Activated CD4-positive, CD25-positive, alpha-beta regulatory T cell (primary cell): ENCODE measurements around the gene PXN.

Source experiments
- DNase-seq, 4 experiments: peaks; one replicate each; lab custom pipeline; 2025; lab: John Stamatoyannopoulos, UW

Gene PXN

DNA sequence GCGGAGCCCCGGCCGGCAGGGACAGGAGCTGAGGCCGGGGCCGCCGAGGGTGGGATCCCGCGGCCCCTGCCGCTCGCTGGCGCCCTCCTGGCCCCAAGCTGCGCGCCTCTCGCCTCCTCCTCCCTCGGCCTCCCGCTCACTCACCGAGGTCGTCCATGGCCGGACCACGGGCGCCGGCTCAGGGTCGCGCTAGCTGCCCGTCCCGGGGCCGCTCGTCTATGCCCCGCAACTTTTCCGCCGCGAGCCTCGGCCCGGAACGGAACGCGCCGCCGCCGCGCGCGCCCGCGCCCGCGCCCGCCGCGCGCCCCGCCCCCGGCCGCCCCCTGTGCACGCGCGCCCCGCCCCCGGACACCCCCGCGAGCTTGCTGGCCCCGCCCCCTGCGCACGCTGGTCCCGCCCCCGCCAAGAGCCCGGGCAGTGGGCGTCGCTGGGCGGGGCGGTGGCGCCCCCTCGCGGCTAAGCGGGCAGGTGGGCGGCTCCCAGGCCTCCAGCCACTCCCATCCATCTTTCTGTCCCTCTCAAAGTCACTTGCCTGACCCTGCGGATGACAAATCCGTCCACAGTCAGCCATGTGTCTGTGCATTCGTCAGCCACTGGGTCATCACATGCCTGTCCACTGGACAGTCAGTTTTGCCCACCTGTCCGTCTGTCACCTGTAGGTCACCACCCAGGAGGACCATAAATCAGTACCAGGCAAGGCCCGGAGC, at the start of gene PXN:
TSS of gene PXN (minus strand) at position 258 of the 707 bp plus-strand sequence. CDS start at position 157, 101 bp downstream.
- peak; percentile 83 to 91 (median 89) for DNase-seq

DNA sequence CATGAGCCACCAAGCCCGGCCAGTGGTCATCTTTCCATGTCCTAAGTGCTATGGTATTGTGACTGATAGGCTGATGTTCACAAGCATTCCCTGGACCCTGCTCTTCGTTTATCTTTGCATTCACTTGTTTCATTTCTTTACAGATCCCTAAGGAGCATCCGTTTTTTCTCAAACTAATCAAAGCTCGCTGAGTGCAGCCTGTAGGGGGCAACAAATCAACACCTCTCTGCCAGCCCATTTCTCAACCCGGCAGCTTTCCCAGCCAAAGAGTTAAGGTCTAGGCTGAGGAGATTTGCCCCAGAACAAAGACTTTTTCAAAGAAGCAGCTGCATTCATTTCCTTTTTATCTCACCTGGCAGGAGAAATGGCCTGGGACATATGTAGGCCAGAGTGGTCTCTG, 48.7 kb upstream of the PXN start:
- no peak for DNase-seq

DNA sequence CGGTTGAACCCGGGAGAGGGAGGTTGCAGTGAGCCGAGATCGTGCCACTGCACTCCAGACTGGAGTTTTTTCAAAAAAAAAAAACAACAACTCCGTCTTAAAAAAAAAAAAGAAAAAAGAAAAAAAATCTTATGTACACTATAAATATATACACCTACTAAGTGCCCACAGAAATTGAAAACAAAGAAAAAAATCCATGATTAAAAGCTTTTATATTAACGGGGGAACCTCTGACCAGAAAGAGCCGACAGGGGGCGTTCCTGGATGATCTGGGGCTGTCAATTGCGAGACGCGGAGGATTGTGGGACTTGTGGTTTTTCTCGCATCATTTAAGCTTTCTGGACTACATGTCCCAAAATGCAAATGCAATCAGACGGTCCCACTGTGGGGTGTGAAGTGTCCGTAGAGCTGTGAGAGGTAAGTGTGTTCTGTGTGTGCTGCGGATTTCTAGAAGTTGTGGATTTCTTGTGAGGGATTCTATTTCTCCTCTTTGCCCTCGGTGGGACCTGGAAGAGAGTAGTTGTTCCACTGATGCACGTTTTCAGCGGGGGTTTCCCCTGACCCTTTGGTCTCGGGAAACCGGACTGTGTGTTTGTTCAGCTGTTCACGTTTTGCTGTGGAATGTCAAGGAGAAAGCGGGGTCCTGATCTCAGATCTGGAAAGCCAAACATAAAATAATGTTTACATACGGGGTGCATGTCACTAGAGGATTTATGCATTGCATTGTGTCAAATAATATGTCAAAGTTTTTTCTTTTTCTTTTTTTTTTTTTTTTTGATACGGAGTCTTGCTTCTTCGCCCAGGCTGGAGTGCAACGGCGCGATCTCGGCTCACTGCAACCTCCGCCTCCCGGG, 36.7 kb upstream of the PXN start, which contains the start of gene SIRT4:
TSS of gene SIRT4 (plus strand) at position 360 of the 854 bp plus-strand sequence. CDS start 1,241 bp downstream, outside the sequence.
- peak; percentile 61 to 85 (median 78) for DNase-seq

DNA sequence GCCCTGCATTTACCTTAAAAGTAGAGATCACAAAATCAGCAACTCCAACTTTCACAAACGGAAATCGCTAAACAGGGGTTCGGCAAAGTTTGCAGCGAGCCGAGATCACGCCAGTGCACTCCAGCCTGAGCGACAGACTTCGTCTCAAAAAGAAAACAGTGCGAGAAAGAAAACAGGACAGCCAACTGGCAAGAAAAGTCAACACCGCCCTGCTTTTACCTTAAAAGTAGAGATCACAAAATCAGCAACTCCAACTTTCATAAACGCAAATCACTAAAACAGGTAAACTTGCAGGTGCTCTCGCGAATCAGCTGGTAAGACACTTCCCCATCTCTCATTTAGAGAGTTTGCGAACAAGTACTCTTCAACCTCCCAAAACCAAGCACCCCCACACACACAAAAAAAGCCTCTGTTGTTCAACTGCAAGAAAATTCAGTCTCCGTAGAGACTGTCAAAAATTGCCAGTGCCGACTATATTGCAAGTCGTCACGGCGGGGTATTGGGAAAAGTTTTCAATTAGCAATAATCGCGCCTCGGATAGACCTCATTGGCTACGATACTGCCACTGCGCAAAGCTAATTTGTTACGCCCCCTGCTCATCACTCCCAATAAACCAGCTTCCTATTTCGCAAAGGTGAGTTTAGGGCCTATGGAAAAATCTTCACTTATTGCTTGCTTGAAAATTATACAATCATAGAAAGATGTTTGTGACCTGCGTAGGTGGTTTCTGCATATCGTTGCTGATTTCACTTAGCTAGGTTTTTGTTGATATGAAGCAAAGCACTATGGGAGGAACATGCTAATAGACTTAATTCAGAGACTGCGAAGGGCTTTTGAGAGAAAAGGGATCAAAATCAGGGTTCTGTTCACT, 27.4 kb upstream of the PXN start, which contains the start of gene RNU4-1:
TSS of gene RNU4-1 (minus strand) at position 577 of the 871 bp plus-strand sequence.
- peak; percentile 22 to 61 (median 42) for DNase-seq

DNA sequence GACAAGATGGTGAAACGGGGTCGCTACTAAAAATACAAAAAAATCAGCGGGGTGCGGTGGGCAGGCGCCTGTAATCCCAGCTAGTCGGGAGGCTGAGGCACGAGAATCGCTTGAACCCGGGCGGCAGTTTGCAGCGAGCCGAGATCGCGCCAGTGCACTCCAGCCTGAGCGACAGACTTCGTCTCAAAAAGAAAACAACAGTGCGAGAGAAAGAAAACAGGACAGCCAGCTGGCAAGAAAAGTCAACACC, 26.8 kb upstream of the PXN start:
- DNase-seq, result peak in 1 of 4 experiments; percentile 41

DNA sequence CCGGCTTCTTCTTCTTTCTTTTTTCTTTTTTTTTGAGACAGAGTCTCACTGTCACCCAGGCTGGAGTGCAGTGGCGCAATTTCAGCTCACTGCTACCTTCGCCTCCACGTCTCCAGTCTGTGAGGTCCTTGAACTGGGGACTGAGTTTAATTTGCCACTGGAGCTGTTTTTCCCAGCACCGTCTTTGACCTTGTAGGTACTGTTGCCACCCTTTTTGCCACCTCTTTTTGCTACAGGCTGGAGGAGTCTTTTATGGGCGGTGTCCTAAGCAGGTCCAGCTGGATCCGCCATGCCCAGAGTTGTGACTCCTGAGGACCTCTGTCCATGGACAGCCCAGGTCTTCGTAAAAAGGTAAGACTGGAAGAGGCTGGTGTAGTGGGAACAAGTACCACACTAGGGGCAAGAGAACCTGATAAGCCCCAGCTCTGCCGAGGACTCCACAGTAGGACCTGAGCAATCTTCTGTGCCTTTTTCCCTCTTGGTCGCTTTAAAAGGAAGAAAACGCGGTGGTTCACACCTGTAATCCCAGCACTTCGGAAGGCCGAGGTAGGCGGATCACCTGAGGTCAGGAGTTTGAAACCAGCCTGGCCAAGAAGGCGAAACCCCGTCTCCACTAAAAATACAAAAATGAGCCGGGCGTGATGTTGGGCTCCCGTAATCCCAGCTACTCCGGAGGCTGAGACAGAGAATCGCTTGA, 25.2 kb upstream of the PXN start:
- DNase-seq, result peak in 2 of 4 experiments; percentile 21 to 31

DNA sequence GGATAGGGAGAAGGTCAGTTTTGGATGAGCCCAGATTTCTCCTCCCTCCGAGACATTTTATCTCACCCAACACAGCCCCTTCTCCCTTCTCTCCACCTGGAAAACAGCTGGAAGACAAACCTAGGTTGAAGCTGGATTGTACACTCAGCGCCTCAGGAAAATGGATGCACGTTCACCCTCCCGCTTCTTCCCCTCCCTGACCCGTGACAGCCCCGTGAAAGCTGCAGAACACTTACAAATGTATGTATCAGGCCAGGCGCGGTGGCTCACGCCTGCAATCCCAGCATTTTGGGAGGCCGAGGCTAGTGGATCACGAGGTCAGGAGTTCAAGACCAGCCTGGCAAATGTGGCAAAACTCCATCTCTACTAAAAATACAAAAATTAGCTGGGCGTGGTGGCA, 22.0 kb upstream of the PXN start:
- no peak for DNase-seq

DNA sequence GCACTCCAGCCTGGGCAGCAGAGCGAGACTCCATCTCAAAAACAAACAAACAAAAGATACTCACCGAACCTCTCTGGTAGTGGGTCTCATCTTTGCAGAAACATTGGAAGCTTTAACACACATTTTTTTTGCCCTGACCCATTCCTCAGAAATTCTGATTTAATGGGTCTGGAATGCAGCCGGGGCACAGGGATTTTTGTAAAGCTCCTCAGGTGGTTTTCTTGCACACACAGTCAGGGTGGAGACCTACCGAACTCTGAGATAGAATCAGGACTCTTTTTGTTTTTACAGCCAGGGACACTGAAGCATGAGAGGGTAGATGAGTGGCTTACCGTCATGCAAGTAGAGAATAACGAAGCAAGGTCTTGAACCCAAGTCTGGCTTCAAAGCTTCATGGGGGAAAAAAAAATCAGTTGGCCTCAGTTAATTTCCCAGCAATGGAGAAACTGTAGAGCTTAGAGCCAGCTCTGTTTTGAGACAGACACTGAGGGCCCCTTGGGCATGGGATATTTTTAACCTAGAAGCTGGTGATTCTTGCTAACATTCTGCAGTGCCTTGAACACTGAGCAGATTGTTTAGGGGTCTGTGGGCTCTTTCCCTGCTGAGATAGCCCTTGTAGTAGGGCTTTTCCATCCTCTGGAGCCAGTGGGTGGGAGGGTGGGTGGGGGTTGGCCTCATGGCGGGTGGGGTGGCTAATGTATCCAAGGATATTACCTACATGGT, 21.4 kb upstream of the PXN start:
- DNase-seq, result no peak

DNA sequence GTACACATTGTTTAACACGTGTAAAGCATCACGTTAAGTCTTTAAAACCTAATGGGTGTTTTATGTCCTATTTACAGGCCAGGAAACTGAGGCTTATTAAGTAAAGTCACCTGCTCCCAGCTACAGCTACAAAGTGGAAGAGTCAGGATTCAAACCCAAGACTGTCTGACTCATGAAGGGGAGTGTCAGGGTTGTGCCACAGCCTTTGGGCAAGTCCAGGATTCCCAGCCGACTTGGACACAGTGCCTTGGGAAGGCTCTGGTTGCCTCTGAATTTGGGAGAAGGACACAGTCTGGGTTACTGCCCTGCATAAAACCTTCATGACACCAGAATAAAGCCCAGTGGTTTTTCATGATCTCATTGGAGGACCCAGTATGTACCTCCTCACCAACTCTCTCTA, 18.9 kb upstream of the PXN start:
- no peak for DNase-seq

DNA sequence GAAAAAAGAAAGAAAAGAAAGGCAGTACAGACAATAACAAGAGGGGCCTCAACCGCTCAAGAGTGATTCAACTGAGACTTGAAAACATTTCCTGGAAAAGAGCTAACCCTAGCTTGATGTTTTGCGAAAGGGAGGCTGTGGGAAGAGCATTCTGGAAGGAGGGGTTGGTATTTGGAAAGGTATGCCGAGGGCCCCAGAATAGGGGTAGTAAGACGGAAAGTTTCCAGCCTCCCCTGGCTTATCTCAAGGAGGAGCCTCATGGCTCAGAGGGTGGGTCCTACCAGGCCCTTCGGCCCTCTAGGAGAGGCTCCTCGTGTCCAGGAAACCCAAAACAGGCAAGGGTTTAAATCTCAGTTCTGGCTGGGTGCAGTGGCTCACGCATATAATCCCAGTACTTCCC, 17.8 kb upstream of the PXN start:
- no peak for DNase-seq

DNA sequence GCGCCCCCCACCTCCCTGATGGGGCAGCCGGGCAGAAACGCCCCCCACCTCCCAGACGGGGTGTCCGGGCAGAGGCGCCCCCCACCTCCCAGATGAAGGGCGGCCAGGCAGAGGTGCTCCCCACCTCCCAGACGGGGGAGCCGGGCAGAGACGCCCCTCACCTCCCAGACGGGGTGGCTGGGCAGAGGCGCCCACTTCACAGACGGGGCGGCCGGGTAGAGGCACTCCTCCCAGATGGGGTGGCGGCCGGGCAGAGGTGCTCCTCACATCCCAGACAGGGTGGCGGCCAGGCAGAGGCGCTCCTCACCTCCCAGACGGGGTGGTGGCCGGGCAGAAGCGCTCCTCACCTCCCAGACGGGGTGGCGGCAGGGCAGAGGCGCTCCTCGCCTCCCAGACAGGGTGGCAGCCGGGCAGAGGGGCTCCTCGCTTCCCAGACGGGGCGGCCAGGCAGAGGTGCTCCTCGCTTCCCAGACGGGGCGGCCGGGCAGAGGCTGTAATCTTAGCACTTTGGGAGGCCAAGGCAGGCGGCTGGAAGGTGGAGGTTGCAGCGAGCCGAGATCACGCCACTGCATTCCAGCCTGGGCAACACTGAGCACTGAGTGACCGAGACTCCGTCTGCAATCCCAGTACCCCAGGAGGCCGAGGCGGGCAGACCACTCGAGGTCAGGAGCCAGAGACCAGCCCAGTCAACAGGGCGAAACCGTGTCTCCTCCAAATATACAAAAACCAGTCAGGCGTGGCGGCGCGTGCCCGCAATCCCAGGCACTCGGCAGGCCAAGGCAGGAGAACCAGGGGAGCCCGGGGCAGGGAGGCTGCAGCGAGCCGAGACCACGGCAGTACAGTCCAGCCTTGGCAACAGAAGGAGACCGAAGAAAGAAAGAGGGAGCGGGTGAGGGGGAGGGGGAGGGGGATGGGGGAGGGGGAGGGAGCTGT, 12.9 kb upstream of the PXN start:
- no peak for DNase-seq

DNA sequence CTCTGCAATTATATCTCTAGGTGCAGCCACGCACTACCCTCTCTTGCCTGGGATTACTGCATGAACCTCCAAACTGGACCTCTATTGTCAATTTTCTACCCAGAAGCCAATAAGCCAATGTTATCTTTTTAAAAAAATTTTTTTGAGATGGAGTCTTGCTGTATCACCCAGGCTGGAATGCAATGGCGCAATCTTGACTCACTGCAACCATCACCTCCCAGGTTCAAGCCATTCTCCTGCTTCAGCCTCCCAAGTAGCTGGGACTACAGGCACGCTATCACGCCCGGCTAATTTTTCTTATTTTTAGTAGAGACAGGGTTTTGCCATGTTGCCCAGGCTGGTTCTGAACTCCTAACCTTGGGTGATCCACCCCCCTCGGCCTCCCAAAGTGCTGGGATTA, 11.2 kb upstream of the PXN start:
- no peak for DNase-seq

DNA sequence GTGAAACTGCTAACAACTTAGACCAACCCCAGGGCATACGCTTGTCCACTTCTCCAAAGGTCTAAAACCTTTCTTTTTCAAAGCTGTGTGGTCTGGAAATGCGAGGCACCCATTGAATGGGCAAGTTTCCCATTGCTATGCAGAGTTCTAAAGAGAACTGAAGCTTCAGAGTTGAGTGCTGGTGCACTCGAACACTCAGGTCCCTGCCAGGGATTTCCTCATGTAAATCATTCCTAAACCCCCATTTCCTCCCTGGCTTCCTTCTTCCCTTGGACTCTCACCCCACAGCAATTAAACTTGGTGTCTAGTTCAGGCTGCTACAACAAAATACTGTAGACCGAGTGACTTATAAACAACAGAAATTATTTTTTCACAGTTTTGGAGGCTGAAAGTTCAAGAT, 2.2 kb upstream of the PXN start:
- no peak for DNase-seq

DNA sequence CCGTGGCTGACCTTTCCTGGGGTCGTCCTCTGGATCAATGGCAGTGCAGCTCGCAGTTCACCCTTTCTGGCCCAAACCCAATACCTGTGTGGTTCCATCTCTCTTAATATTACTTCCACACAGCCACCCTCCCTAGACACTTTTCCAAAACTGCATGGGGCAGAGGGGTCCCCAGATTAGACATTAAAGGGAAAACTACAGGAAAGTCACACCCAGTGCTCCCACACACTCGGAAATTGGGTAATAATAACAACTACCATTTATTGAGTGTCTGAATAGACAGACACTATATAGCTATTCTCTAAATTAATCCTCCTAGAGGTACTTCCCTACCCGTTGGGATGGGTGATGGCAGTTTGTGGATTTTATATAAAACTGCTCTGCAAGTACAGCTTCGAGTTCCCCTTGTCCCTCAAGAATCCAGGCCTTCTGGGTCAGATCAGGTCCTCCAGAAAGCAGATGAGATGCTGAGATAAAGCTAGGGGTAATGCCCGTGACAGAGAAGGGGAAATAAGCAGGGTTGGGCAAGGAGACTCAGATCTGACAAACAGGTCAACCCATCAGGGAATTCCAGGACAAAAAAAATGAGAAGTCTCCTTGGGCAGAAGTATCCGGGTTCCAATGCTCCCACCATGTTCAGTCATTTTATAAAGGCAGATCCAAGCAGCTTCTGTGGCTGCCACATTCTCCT, 795 bp upstream of the PXN start:
- no peak for DNase-seq

DNA sequence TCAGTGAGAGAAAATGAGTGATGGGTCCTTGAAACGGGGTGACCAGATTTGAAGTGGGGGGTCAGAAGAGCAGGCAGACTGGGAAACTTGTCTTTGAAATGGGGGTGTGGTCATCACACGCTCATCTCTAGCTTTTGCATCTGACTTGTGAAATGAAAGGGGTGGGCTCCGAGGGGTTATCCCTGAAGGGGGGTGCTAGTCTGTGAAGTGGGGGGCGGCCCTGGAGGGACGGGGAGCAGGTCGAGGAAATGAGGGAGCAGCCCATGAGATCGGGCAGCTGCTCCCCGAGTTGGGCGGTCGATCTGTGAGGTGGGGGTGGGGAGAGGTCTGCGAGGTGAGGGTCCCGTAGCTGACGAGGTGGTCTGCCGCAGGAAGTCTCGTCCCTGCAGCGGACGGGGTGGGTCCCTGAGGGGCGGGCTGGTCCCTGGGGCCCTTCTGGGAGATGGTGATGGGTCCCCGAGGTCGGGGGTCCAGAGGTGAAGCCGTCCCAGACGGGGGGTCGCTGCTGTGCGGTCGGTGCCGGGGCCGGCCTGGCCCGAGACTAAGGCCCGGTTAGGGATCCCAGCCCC, 542 bp downstream of the PXN start:
- no peak for DNase-seq

DNA sequence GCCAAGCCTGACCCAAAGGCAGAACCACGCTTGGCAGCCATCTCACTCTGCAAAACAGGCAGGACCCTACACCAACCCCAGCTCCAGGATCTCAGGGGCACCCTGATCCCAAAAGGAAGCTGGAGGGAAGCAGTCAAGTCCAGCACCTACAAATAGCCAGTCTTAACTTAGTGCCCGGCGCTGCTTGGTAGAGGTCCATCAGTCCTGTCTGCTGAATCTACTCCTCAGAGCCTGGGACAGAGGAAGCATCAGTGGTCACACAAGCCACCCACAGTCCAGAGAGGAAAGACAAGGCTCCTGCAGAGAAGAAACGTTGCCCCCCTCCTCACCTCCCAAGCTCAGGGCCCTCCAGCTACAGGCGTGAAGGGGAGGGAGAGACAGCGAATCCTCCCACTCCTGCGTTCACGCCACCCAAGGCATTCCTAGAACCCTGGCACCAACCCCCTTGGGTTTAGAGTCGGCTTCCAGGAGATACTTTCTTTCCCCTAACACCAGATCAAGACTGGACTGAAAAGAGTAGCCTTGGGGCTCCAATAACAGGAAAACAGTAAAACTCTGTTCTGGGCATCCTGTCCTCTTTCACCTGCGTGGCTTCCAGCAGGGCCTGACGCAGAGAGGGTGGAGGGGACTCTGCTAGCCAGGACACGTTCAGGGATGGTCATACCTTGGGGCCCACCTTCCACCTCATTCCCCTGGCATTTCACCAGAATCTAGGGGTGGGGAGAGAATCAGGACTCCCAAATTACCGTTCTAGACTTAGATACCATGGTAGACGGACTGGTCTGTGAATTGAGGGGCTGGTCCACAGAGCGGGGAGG, 1.2 kb downstream of the PXN start:
- DNase-seq, result no peak

DNA sequence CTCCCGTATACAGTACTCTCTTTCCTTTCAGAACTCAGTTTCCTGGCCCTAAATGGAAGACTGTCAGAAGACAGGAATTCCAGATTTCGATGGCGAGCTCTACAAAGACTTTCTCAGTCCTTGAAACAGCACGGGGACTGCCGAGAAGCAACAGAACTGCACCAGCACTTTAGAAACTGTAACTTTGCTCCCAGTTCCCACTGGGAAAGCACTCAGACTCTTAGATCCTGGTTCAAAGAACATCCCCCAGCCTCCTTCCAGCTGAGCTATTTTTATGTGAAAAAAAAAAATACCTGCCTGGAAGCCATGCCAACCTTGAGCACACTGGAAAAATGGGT, 1.8 kb downstream of the PXN start:
- DNase-seq, result no peak
